RWPE2 (cell line): Measurements from ENCODE around the gene AQP12A.
"Not testable (repeated sequence)": the region's sequence is repeated elsewhere in the genome, so short reads cannot be mapped to it uniquely, and the experiment has no call there.

Source experiments
- ATAC-seq: fragments of 200-7000 bp; cut with Tn5 transposase; 3 replicates; pipeline ENCODE4 v1.9.1; 2021; ENCODE audit warnings: low read depth
- DNase-seq: peaks from one replicate; pipeline ENCODE4 v3.0.0-alpha.2; 2020; ENCODE audit warnings: low spot score
- H3K27ac ChIP-seq: fragments of 450-650 bp; 2 replicates; pipeline ENCODE4 v1.5.1; 2017; ENCODE audit warnings: mild to moderate bottlenecking; ENCODE audit not compliant: poor library complexity, severe bottlenecking
- H3K27me3 ChIP-seq: fragments of 250-450 bp; sonication (Bioruptor Pico); 2 replicates; pipeline ENCODE4 v1.5.1; 2021; ENCODE audit warnings: mild to moderate bottlenecking, moderate library complexity; ENCODE audit not compliant: insufficient read depth, poor library complexity, severe bottlenecking
- H3K36me3 ChIP-seq: fragments of 250-450 bp; sonication (Bioruptor Pico); 2 replicates; pipeline ENCODE4 v1.5.1; 2020; ENCODE audit warnings: low read depth, mild to moderate bottlenecking, moderate library complexity
- H3K4me1 ChIP-seq: fragments of 250-450 bp; sonication (Bioruptor Pico); 2 replicates; pipeline ENCODE4 v1.5.1; 2021; ENCODE audit warnings: mild to moderate bottlenecking, moderate library complexity; ENCODE audit not compliant: insufficient read depth, poor library complexity, severe bottlenecking
- H3K4me3 ChIP-seq: fragments of 250-450 bp; sonication (Bioruptor Pico); 2 replicates; pipeline ENCODE4 v1.5.1; 2021; ENCODE audit warnings: mild to moderate bottlenecking, moderate library complexity; ENCODE audit not compliant: severe bottlenecking
- H3K9me3 ChIP-seq: fragments of 250-450 bp; sonication (Bioruptor Pico); 2 replicates; pipeline ENCODE4 v1.5.1; 2021; ENCODE audit warnings: mild to moderate bottlenecking, moderate library complexity; ENCODE audit not compliant: severe bottlenecking
- CTCF ChIP-seq: fragments of 450-650 bp; IDR thresholded peaks from one replicate; pipeline ENCODE4 v1.5.1; 2017; ENCODE audit warnings: mild to moderate bottlenecking, moderate library complexity; ENCODE audit not compliant: poor library complexity, severe bottlenecking

The AQP12A gene, protein sequence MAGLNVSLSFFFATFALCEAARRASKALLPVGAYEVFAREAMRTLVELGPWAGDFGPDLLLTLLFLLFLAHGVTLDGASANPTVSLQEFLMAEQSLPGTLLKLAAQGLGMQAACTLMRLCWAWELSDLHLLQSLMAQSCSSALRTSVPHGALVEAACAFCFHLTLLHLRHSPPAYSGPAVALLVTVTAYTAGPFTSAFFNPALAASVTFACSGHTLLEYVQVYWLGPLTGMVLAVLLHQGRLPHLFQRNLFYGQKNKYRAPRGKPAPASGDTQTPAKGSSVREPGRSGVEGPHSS

GRCh38 chr2:240691631-240692420 lies at the start of gene AQP12A:
Gene AQP12A (plus strand): TSS chr2:240691866. CDS start chr2:240691914, 48 bp downstream.
- H3K9me3 ChIP-seq, H3K27me3 ChIP-seq, H3K36me3 ChIP-seq, H3K4me3 ChIP-seq, ATAC-seq, H3K27ac ChIP-seq, H3K4me1 ChIP-seq: not testable (repeated sequence)
- DNase-seq = peak; percentile 38

DNA sequence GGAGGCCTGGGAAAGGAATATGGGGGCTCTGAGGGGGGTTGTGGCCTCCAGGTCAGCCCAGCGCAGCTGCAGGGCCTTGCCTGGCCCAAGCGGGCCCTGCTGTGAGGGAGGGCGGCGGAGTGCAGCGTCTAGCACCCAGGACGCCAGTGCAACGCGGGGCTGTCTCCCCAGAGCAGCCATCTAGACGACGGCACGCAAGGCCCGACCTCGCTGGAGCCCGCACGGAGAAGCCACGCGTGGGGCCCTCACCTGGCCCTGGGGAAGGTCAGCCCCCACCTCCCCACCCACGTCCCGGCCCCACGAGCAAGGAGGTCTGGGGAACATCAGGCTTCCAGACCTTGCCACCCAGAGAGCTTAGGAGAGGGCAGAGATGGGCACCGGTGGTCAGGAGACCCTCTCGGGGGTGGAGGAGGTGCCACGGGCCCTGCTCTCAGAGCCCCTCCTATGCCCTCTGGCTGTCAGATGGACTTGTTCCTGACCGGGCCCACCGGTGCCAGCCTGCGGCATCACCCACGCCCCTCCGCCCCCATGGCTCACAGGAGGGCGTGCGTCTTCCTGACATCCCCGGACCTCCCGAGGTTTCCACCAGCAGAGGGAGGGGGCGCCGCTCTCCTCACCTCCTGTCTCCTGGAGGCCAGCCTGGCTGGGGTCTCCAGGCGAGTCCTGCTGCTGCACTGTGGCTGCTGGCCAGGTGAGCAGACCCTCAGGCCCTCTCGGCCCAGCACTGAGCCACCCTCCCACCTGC lies 49.4 kb upstream of the AQP12A start:
- H3K4me3 ChIP-seq = no peak overlapping the region
- H3K27me3 ChIP-seq = peaks cover 21% of the 10 kb centered on the region
- DNase-seq (no peak), ATAC-seq (no peak)
- H3K27ac ChIP-seq = no peak overlapping the region
- TF ChIP-seq CTCF = no peak
- no peaks in the 10 kb centered on the region for H3K4me1 ChIP-seq
- H3K36me3 ChIP-seq = no peaks in the 10 kb centered on the region
- H3K9me3 ChIP-seq = no peaks in the 10 kb centered on the region

GRCh38 chr2:240642806-240643092 lies 48.9 kb upstream of the AQP12A start:
- DNase-seq (no peak), ATAC-seq (no peak)
- Histone ChIP-seq H3K4me3 (no peak overlapping the region), H3K4me1 (no peaks in the 10 kb centered on the region), H3K36me3 (no peaks in the 10 kb centered on the region), H3K27ac (no peak overlapping the region), H3K27me3 (peaks cover 25% of the 10 kb centered on the region), H3K9me3 (no peaks in the 10 kb centered on the region)
- TF ChIP-seq CTCF = no peak

- Histone ChIP-seq H3K36me3 (no peaks in the 10 kb centered on the region), H3K9me3 (no peaks in the 10 kb centered on the region), H3K27ac (no peak overlapping the region), H3K4me1 (no peaks in the 10 kb centered on the region), H3K4me3 (no peak overlapping the region), H3K27me3 (peaks cover 30% of the 10 kb centered on the region)
- no peak for TF ChIP-seq CTCF
- no peak for DNase-seq
- no peak for ATAC-seq
These were observed 48.4 kb upstream of the AQP12A start for GRCh38 chr2:240643093-240643810.

- DNase-seq = no peak
- no peaks in the 10 kb centered on the region for H3K9me3 ChIP-seq
- no peaks in the 10 kb centered on the region for H3K36me3 ChIP-seq
- no peak for ATAC-seq
- no peaks in the 10 kb centered on the region for H3K4me1 ChIP-seq
- H3K27ac ChIP-seq = no peak overlapping the region
- H3K4me3 ChIP-seq = no peak overlapping the region
- peaks cover 35% of the 10 kb centered on the region for H3K27me3 ChIP-seq
- TF ChIP-seq CTCF = no peak
These were observed 47.9 kb upstream of the AQP12A start for GRCh38 chr2:240643811-240644150.
